K562 (cell line): ENCODE results near the gene FERMT3. TPM values are rescaled to one million over a fixed set of nuclear protein-coding genes. Genes with fewer than 3 reads are reported as not detected.

ENCODE experiments used
- BRD9 ChIP-seq: fragments of 450-650 bp; IDR thresholded peaks from 2 replicates; pipeline ENCODE4 v1.6.1; 2018; ENCODE audit warnings: low read depth; ENCODE audit not compliant: partially characterized antibody
- ELF1 ChIP-seq: fragments of 200-800 bp; sonication (Bioruptor generic); IDR thresholded peaks from 2 replicates; pipeline ENCODE4 v1.6.1; 2016; ENCODE audit warnings: missing genetic modification characterization, missing compliant biosample characterization
- FIP1L1 ChIP-seq: fragments of 200-400 bp; formaldehyde crosslinking; IDR thresholded peaks from 2 replicates; pipeline ENCODE4 v1.6.1; 2018; ENCODE audit warnings: mild to moderate bottlenecking, low read depth, low read length; ENCODE audit not compliant: poor library complexity, severe bottlenecking
- FOXM1 ChIP-seq, 2 experiments: fragments of 450-650 bp in 1 of 2; sonication (generic) in 1 of 2; formaldehyde crosslinking in 1 of 2; IDR thresholded peaks; 2 replicates each; pipeline versions ENCODE4 v1.6.1 to v1.9.0; 2017 to 2022; ENCODE audit warnings: low read depth in 2 of 2, mild to moderate bottlenecking in 2 of 2, missing genetic modification reagents in 1 of 2, moderate library complexity in 1 of 2
- GTF2F1 ChIP-seq: IDR thresholded peaks from 2 replicates; pipeline ENCODE4 v1.6.1; 2011; ENCODE audit warnings: low read depth, low read length, improper control_type of control experiment
- PCBP2 ChIP-seq: fragments of 200-400 bp; formaldehyde crosslinking; IDR thresholded peaks from 2 replicates; pipeline ENCODE4 v1.6.1; 2018; ENCODE audit warnings: low read length, low read depth, mild to moderate bottlenecking, moderate library complexity; ENCODE audit not compliant: poor library complexity, severe bottlenecking
- PHB2 ChIP-seq: fragments of 450-650 bp; IDR thresholded peaks from 2 replicates; pipeline ENCODE4 v1.6.1; 2017; ENCODE audit warnings: low read depth
- POU5F1 ChIP-seq: fragments of 150-350 bp; IDR thresholded peaks from 2 replicates; pipeline ENCODE4 v1.6.1; 2014; ENCODE audit warnings: borderline replicate concordance, low read length, low read depth, mild to moderate bottlenecking; ENCODE audit not compliant: partially characterized antibody
- RNF219 ChIP-seq: fragments of 250-450 bp; sonication (Bioruptor Pico); IDR thresholded peaks from 2 replicates; pipeline ENCODE4 v1.5.0; 2022; ENCODE audit warnings: mild to moderate bottlenecking
- YBX1 ChIP-seq: fragments of 450-650 bp; IDR thresholded peaks from 2 replicates; pipeline ENCODE4 v1.7.1; 2016; ENCODE audit warnings: mild to moderate bottlenecking
- ZFP30 ChIP-seq: fragments of 250-450 bp; sonication (Bioruptor Pico); IDR thresholded peaks from 2 replicates; pipeline ENCODE4 v1.8.0; 2022; ENCODE audit warnings: moderate library complexity, mild to moderate bottlenecking, inconsistent platforms, borderline replicate concordance
- ZNF449 ChIP-seq: fragments of 250-450 bp; sonication (Bioruptor Pico); IDR thresholded peaks from 2 replicates; pipeline ENCODE4 v1.8.0; 2022; ENCODE audit warnings: moderate library complexity, mild to moderate bottlenecking, inconsistent platforms
- ZNF592 ChIP-seq: fragments of 450-650 bp; IDR thresholded peaks from 2 replicates; pipeline ENCODE4 v1.6.1; 2017; ENCODE audit warnings: antibody characterized with exemption, mild to moderate bottlenecking
- ZNF639 ChIP-seq, 2 experiments: fragments of 200-800 bp in 1 of 2; sonication (Bioruptor generic) in 1 of 2; sonication (generic) in 1 of 2; formaldehyde crosslinking in 1 of 2; IDR thresholded peaks in 1 of 2; conservative IDR thresholded peaks in 1 of 2; 2 replicates each; pipeline versions ENCODE4 v1.5.0 to v1.6.1; 2016 to 2020; ENCODE audit warnings: missing compliant biosample characterization in 1 of 2, missing genetic modification characterization in 1 of 2, missing genetic modification reagents in 1 of 2
- ZNF707 ChIP-seq: fragments of 250-450 bp; sonication (Bioruptor Pico); conservative IDR thresholded peaks from 2 replicates; pipeline ENCODE4 v1.8.0; 2022; ENCODE audit warnings: inconsistent platforms, mild to moderate bottlenecking, moderate library complexity
- polyA plus RNA-seq, 8 experiments: library from polyadenylated mRNA; depleted of rRNA in 4 of 8; stranded (reverse) in 5 of 8; unstranded in 3 of 8; fragments of >200 nt; fragmentation: Nextera tagmentation in 2 of 8; fragmentation: Illumina TruSeq in 1 of 8; extraction: Ambion mirVana in 2 of 8; extraction: Trizol in 1 of 8; gene quantifications; 2 replicates each; pipeline versions ENCODE4 v1.2.1 to v1.2.3, GENCODE V29; 2011 to 2014; ENCODE audit warnings: inconsistent platforms in 1 of 8, missing spikeins in 1 of 8
- total RNA-seq, 7 experiments: library from RNA; depleted of rRNA in 6 of 7; stranded (reverse); fragments of >200 nt in 6 of 7; fragmentation: Illumina TruSeq in 2 of 7; extraction: Trizol in 2 of 7; gene quantifications; 2 replicates each; pipeline versions ENCODE4 v1.2.1 to v1.2.3, GENCODE V29; 2011 to 2021; ENCODE audit warnings: low replicate concordance in 1 of 7

The FERMT3 gene
- total and polyA plus RNA-seq, 9 of the 15 experiments (the other 6 are each of a cell fraction or from before 2014, with no cell fraction given): 3.2 to 275 (median 79.7) TPM

- no peak for TF ChIP-seq RNF219 (CRISPR knock-in tag)
- TF ChIP-seq BRD9: no peak
- no peak for TF ChIP-seq GTF2F1
- TF ChIP-seq ZNF449 (CRISPR knock-in tag): no peak
- TF ChIP-seq PHB2: no peak
- no peak for TF ChIP-seq ZNF707 (CRISPR knock-in tag)
- no peak for TF ChIP-seq ELF1 (tag)
- no peak for TF ChIP-seq FIP1L1
- TF ChIP-seq ZNF639 (CRISPR knock-in tag; conservative IDR thresholded peaks at IDR 0.05 in 1 of 2, IDR thresholded peaks at IDR 0.05 in 1 of 2): no peak
- no peak for TF ChIP-seq FOXM1 (IDR thresholded peaks at IDR 0.05; ENCODE audit: low read depth)
- no peak for TF ChIP-seq FOXM1 (CRISPR knock-in tag; IDR thresholded peaks at IDR 0.05; ENCODE audit: low read depth)
- no peak for TF ChIP-seq POU5F1
- no peak for TF ChIP-seq ZFP30 (CRISPR knock-in tag)
- no peak for TF ChIP-seq PCBP2
- TF ChIP-seq YBX1: no peak
- peak; percentile 46; the same call in 1 of the 2 replicates for TF ChIP-seq ZNF592
Measured at GRCh38 chr11:64245797-64246620, 39.5 kb downstream of the FERMT3 start (continued).
